Hematopoietic multipotent progenitor cell treated with erythropoietin and hydrocortisone succinate and interleukin-3 and kit ligand, for 8 days (in vitro differentiated cells): ENCODE measurements around the gene FNDC1.

Experiments
- DNase-seq: peaks from one replicate; pipeline ENCODE4 v3.0.0-alpha.2; 2015

FNDC1 gene

GRCh38 chr6:159311618-159312017 is 142.4 kb downstream of the FNDC1 start:
- DNase-seq = no peak

GRCh38 chr6:159312206-159312605 is 143.0 kb downstream of the FNDC1 start:
- DNase-seq = no peak

GRCh38 chr6:159313018-159313417 is 143.8 kb downstream of the FNDC1 start:
- DNase-seq = no peak

GRCh38 chr6:159315562-159315961 is 146.4 kb downstream of the FNDC1 start:
- DNase-seq = no peak

- DNase-seq = no peak
Measured at GRCh38 chr6:159317430-159317829, 148.2 kb downstream of the FNDC1 start.

- no peak for DNase-seq
Measured at GRCh38 chr6:159321267-159321666, 152.1 kb downstream of the FNDC1 start.
